ENCODE measurements around the gene CD58.
"Not testable (repeated sequence)": the region's sequence is repeated elsewhere in the genome, so short reads cannot be mapped to it uniquely, and the experiment has no call there.

GRCh38 chr1:116593977-116594376 is 23.2 kb upstream of the CD58 start:
- TF ChIP-seq, protein P1, sequence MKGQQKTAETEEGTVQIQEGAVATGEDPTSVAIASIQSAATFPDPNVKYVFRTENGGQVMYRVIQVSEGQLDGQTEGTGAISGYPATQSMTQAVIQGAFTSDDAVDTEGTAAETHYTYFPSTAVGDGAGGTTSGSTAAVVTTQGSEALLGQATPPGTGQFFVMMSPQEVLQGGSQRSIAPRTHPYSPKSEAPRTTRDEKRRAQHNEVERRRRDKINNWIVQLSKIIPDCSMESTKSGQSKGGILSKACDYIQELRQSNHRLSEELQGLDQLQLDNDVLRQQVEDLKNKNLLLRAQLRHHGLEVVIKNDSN (IDR thresholded peaks at IDR 0.05; ENCODE audit: borderline replicate concordance, low read depth) = not testable (repeated sequence)
- not testable (repeated sequence) for TF ChIP-seq CTCF (IDR thresholded peaks at IDR 0.05); GABPA (IDR thresholded peaks at IDR 0.05; ENCODE audit: low read depth); REST (IDR thresholded peaks at IDR 0.05; ENCODE audit: low read depth, low read length); EZH2phosphoT487 (IDR thresholded peaks at IDR 0.05; ENCODE audit: borderline replicate concordance, low read depth); NFIC (IDR thresholded peaks at IDR 0.05; ENCODE audit: borderline replicate concordance); FOXM1 (IDR thresholded peaks at IDR 0.05; ENCODE audit: low read depth); POLR2AphosphoS5 (IDR thresholded peaks at IDR 0.05; ENCODE audit: low read depth, low read length); YY1 (IDR thresholded peaks at IDR 0.05; ENCODE audit: low read depth); RFX5 (IDR thresholded peaks at IDR 0.05; ENCODE audit: low read length); MAX (IDR thresholded peaks at IDR 0.05; ENCODE audit: low read depth)
- TF ChIP-seq, protein P2, sequence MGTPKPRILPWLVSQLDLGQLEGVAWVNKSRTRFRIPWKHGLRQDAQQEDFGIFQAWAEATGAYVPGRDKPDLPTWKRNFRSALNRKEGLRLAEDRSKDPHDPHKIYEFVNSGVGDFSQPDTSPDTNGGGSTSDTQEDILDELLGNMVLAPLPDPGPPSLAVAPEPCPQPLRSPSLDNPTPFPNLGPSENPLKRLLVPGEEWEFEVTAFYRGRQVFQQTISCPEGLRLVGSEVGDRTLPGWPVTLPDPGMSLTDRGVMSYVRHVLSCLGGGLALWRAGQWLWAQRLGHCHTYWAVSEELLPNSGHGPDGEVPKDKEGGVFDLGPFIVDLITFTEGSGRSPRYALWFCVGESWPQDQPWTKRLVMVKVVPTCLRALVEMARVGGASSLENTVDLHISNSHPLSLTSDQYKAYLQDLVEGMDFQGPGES (IDR thresholded peaks at IDR 0.05; ENCODE audit: low read depth, low read length) = not testable (repeated sequence)
- TF ChIP-seq, protein P3, sequence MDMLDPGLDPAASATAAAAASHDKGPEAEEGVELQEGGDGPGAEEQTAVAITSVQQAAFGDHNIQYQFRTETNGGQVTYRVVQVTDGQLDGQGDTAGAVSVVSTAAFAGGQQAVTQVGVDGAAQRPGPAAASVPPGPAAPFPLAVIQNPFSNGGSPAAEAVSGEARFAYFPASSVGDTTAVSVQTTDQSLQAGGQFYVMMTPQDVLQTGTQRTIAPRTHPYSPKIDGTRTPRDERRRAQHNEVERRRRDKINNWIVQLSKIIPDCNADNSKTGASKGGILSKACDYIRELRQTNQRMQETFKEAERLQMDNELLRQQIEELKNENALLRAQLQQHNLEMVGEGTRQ (IDR thresholded peaks at IDR 0.05; ENCODE audit: borderline replicate concordance, low read depth, low read length) = not testable (repeated sequence)
